MCF 10A (cell line): ENCODE measurements around the gene IFT25. TPM values are rescaled to one million over a fixed set of nuclear protein-coding genes. Genes with fewer than 3 reads are reported as not detected.

Experiments used
- BruUV-seq: library from RNA; stranded (reverse); fragments of 400-500 nt; replicated peaks from 2 replicates; lab custom pipeline; 2021; lab: Mats Ljungman, UMichigan
- CTCF ChIA-PET: fragments of 300-600 bp; sonication (Branson Sonifier 250); formaldehyde crosslinking; extraction: SDS; loops from one replicate; lab custom pipeline; 2021; ENCODE audit warnings: antibody characterized with exemption, inconsistent platforms; lab: Yijun Ruan, JAX
- POLR2A ChIA-PET: fragments of 300-600, 350-650 bp; sonication (Branson Sonifier 250); formaldehyde crosslinking; extraction: SDS; loops from one replicate; lab custom pipeline; 2020; ENCODE audit warnings: antibody characterized with exemption, inconsistent platforms; lab: Yijun Ruan, JAX
- DNase-seq: peaks from one replicate; pipeline ENCODE4 v3.0.0-alpha.2; 2018; ENCODE audit not compliant: unreplicated experiment
- H3K27ac Mint-ChIP-seq: one replicate; pipeline ENCODE4 v1.8.0; 2022; ENCODE audit warnings: mild to moderate bottlenecking, low read depth, mixed read lengths; ENCODE audit not compliant: unreplicated experiment
- H3K27me3 Mint-ChIP-seq: one replicate; pipeline ENCODE4 v1.8.0; 2022; ENCODE audit warnings: mixed read lengths; ENCODE audit not compliant: insufficient read depth, unreplicated experiment
- H3K36me3 Mint-ChIP-seq: one replicate; pipeline ENCODE4 v1.8.0; 2022; ENCODE audit warnings: mild to moderate bottlenecking, moderate library complexity, mixed read lengths; ENCODE audit not compliant: insufficient read depth, unreplicated experiment
- H3K4me1 Mint-ChIP-seq: one replicate; pipeline ENCODE4 v1.8.0; 2022; ENCODE audit warnings: mixed read lengths; ENCODE audit not compliant: insufficient read depth, unreplicated experiment
- H3K4me3 Mint-ChIP-seq: one replicate; pipeline ENCODE4 v1.8.0; 2022; ENCODE audit warnings: mild to moderate bottlenecking, moderate library complexity, mixed read lengths; ENCODE audit not compliant: unreplicated experiment
- H3K9me3 Mint-ChIP-seq: one replicate; pipeline ENCODE4 v1.8.0; 2022; ENCODE audit warnings: mixed read lengths; ENCODE audit not compliant: unreplicated experiment
- CTCF ChIP-seq: fragments of 200-600 bp; IDR thresholded peaks from one replicate; pipeline ENCODE4 v1.8.0; 2022; ENCODE audit warnings: antibody characterized with exemption, mild to moderate bottlenecking; ENCODE audit not compliant: unreplicated experiment
- intact Hi-C: fragments of 100-400 bp; cut with micrococcal nuclease; formaldehyde crosslinking; loops from 2 replicates; pipeline ENCODE4 v1.14.1; 2022
- total RNA-seq: library from RNA; stranded (reverse); gene quantifications from 2 replicates; pipeline ENCODE4 v1.2.3, GENCODE V29; 2022

Gene IFT25
- total RNA-seq, 1 experiment from 2014 or later: 22.3 TPM

GRCh38 chr1:53943490-53944043 is 1.9 kb downstream of the IFT25 start:
- Mint-ChIP-seq H3K27ac (no peak overlapping the region), H3K9me3 (no peaks in the 10 kb centered on the region), H3K36me3 (peaks cover 12% of the 10 kb centered on the region), H3K4me3 (no peak overlapping the region), H3K4me1 (peaks cover 31% of the 10 kb centered on the region), H3K27me3 (no peaks in the 10 kb centered on the region)
- BruUV-seq: no TSS peak
- ChIA-PET POLR2A (interaction anchor here (2.6 to 3.2 kb wide), 2 partner anchors 9 to 64 kb away, joined by 12 to 13 read pairs; no protein-coding TSS in a partner anchor), CTCF (interaction anchor here (0.7 to 3.1 kb wide), 3 partner anchors 20 to 893 kb away, joined by 3 to 27 read pairs (median 3); no protein-coding TSS in a partner anchor)
- DNase-seq: no peak
- TF ChIP-seq CTCF: no peak
- intact Hi-C loops: no loop called here

- H3K36me3 Mint-ChIP-seq: peaks cover 16% of the 10 kb centered on the region
- no peak for DNase-seq
- TF ChIP-seq CTCF: no peak
- no peak overlapping the region for H3K27ac Mint-ChIP-seq
- BruUV-seq: no TSS peak
- no peak overlapping the region for H3K4me3 Mint-ChIP-seq
- no peaks in the 10 kb centered on the region for H3K9me3 Mint-ChIP-seq
- H3K27me3 Mint-ChIP-seq: no peaks in the 10 kb centered on the region
- intact Hi-C loops: no loop called here
- ChIA-PET CTCF (interaction anchor here (0.7 to 3.1 kb wide), 3 partner anchors 19 to 892 kb away, joined by 3 to 27 read pairs (median 3); no protein-coding TSS in a partner anchor), POLR2A (no interaction called here)
- H3K4me1 Mint-ChIP-seq: peaks cover 34% of the 10 kb centered on the region
These were observed 2.4 kb downstream of the IFT25 start for GRCh38 chr1:53943090-53943489.

- H3K4me1 Mint-ChIP-seq: peaks cover 37% of the 10 kb centered on the region
- H3K9me3 Mint-ChIP-seq: no peaks in the 10 kb centered on the region
- no peak overlapping the region for H3K4me3 Mint-ChIP-seq
- intact Hi-C loops: no loop called here
- TF ChIP-seq CTCF: no peak
- no TSS peak for BruUV-seq
- H3K27me3 Mint-ChIP-seq: no peaks in the 10 kb centered on the region
- POLR2A ChIA-PET: interaction anchor here (1.0 to 1.1 kb wide), 2 partner anchors 18 to 22 kb away, joined by 3 to 4 read pairs; no protein-coding TSS in a partner anchor
- peaks cover 23% of the 10 kb centered on the region for H3K36me3 Mint-ChIP-seq
- no peak for DNase-seq
- CTCF ChIA-PET: interaction anchor here (0.6 to 1.0 kb wide), 2 partner anchors 17 to 1891 kb away, joined by 3 read pairs; no protein-coding TSS in a partner anchor
- no peak overlapping the region for H3K27ac Mint-ChIP-seq
These were observed 3.2 kb downstream of the IFT25 start for GRCh38 chr1:53942127-53942957.
